Neural cell (in vitro differentiated cells): ENCODE data around the gene KCTD13. TPM values are rescaled to one million over a fixed set of nuclear protein-coding genes. Genes with fewer than 3 reads are reported as not detected.

Experiments used
- H2AFZ ChIP-seq: fragments of 200-600, 300-800 bp; sonication (generic), shearing (Covaris generic); 2 replicates; pipeline ENCODE4 v1.6.0; 2014; ENCODE audit warnings: low read depth, mild to moderate bottlenecking, antibody characterized with exemption, low read length, moderate library complexity
- H3F3A ChIP-seq: fragments of 200-600 bp; shearing (Covaris generic); 2 replicates; pipeline ENCODE4 v1.6.1; 2016; ENCODE audit warnings: mild to moderate bottlenecking, moderate library complexity, mixed read lengths, antibody characterized with exemption, low read length; ENCODE audit not compliant: insufficient read depth, poor library complexity, severe bottlenecking
- H3K27ac ChIP-seq: fragments of 200-600, 300-800 bp; sonication (generic), shearing (Covaris generic); 2 replicates; pipeline ENCODE4 v1.5.1; 2014; ENCODE audit warnings: mild to moderate bottlenecking, low read length, moderate library complexity
- H3K27me3 ChIP-seq: fragments of 300-800, 200-600 bp; sonication (generic), shearing (Covaris generic); 2 replicates; pipeline ENCODE4 v1.6.0; 2014; ENCODE audit warnings: mild to moderate bottlenecking, low read depth, low read length, moderate library complexity; ENCODE audit not compliant: insufficient read depth
- H3K36me3 ChIP-seq: fragments of 300-800, 200-600 bp; sonication (generic), shearing (Covaris generic); 2 replicates; pipeline ENCODE4 v1.5.1; 2014; ENCODE audit warnings: mild to moderate bottlenecking, antibody characterized with exemption, low read length, moderate library complexity; ENCODE audit not compliant: insufficient read depth
- H3K4me2 ChIP-seq: fragments of 300-800, 200-600 bp; sonication (generic), shearing (Covaris generic); 2 replicates; pipeline ENCODE4 v1.6.0; 2014; ENCODE audit warnings: mild to moderate bottlenecking, low read length
- H3K4me3 ChIP-seq: fragments of 300-800, 200-600 bp; sonication (generic), shearing (Covaris generic); 2 replicates; pipeline ENCODE4 v1.5.1; 2014; ENCODE audit warnings: mild to moderate bottlenecking, low read length, moderate library complexity
- H3K79me2 ChIP-seq: fragments of 200-600 bp; shearing (Covaris generic); replicated peaks from 2 replicates; pipeline ENCODE4 v1.6.0; 2014; ENCODE audit warnings: mild to moderate bottlenecking, low read length, moderate library complexity; ENCODE audit not compliant: insufficient read depth
- H3K9ac ChIP-seq: fragments of 300-800, 200-600 bp; sonication (generic), shearing (Covaris generic); 2 replicates; pipeline ENCODE4 v1.6.1; 2016; ENCODE audit warnings: mild to moderate bottlenecking, low read length, mixed read lengths
- H3K9me2 ChIP-seq: fragments of 200-600 bp; shearing (Covaris generic); 2 replicates; pipeline ENCODE4 v1.6.1; 2016; ENCODE audit warnings: mild to moderate bottlenecking, low read length, mixed read lengths; ENCODE audit not compliant: insufficient read depth
- H3K9me3 ChIP-seq: fragments of 200-600, 300-800 bp; sonication (generic), shearing (Covaris generic); 2 replicates; pipeline ENCODE4 v1.6.1; 2016; ENCODE audit warnings: mild to moderate bottlenecking, mixed run types, low read length, moderate library complexity, mixed read lengths
- H4K20me1 ChIP-seq: fragments of 200-600 bp; shearing (Covaris generic); 2 replicates; pipeline ENCODE4 v1.6.1; 2016; ENCODE audit warnings: mild to moderate bottlenecking, mixed run types; ENCODE audit not compliant: insufficient read depth
- CTCF ChIP-seq: fragments of 450-650 bp; IDR thresholded peaks from 2 replicates; pipeline ENCODE4 v1.5.1; 2014; ENCODE audit warnings: antibody characterized with exemption, mild to moderate bottlenecking, moderate library complexity; ENCODE audit not compliant: poor library complexity, severe bottlenecking
- EP300 ChIP-seq: fragments of 450-650 bp; conservative IDR thresholded peaks from 2 replicates; pipeline ENCODE4 v1.6.1; 2014; ENCODE audit warnings: antibody characterized with exemption, mild to moderate bottlenecking, moderate library complexity; ENCODE audit not compliant: poor library complexity, severe bottlenecking
- EZH2 ChIP-seq: fragments of 200-600, 300-800 bp; shearing (Covaris generic), sonication (generic); IDR thresholded peaks from 2 replicates; pipeline ENCODE4 v1.6.1; 2014; ENCODE audit warnings: antibody characterized with exemption, low read length, borderline replicate concordance, mild to moderate bottlenecking; ENCODE audit not compliant: insufficient read depth, poor library complexity, severe bottlenecking
- MXI1 ChIP-seq: fragments of 450-650 bp; conservative IDR thresholded peaks from 2 replicates; pipeline ENCODE4 v1.6.1; 2014; ENCODE audit warnings: antibody characterized with exemption, mild to moderate bottlenecking; ENCODE audit not compliant: poor library complexity, severe bottlenecking
- POLR2AphosphoS5 ChIP-seq: IDR thresholded peaks from 2 replicates; pipeline ENCODE4 v1.6.1; 2012
- RAD21 ChIP-seq: fragments of 450-650 bp; conservative IDR thresholded peaks from 2 replicates; pipeline ENCODE4 v1.6.1; 2014; ENCODE audit warnings: antibody characterized with exemption, mild to moderate bottlenecking, moderate library complexity
- REST ChIP-seq: IDR thresholded peaks from 2 replicates; pipeline ENCODE4 v1.6.1; 2012; ENCODE audit warnings: borderline replicate concordance
- SMC3 ChIP-seq: fragments of 450-650 bp; conservative IDR thresholded peaks from 2 replicates; pipeline ENCODE4 v1.6.1; 2014; ENCODE audit warnings: antibody characterized with exemption, mild to moderate bottlenecking, moderate library complexity; ENCODE audit not compliant: poor library complexity
- TAF1 ChIP-seq: IDR thresholded peaks from 2 replicates; pipeline ENCODE4 v1.6.1; 2012; ENCODE audit warnings: low read depth
- polyA minus RNA-seq: library from RNA; depleted of rRNA, polyadenylated mRNA; stranded (reverse); fragments of >200 nt; gene quantifications from 2 replicates; pipeline ENCODE4 v1.2.3, GENCODE V29; 2014
- polyA plus RNA-seq: library from polyadenylated mRNA; depleted of rRNA; stranded (reverse); fragments of >200 nt; gene quantifications from 2 replicates; pipeline ENCODE4 v1.2.3, GENCODE V29; 2014

KCTD13 gene
- polyA plus RNA-seq: 55.0 and 70.7 TPM in 2 replicates
- polyA minus RNA-seq: 27.5 and 34.4 TPM in 2 replicates

- H3K4me2 ChIP-seq: peak within 1 kb of the TSS; percentile 92
- no peaks in the 10 kb centered on the region for H3K27me3 ChIP-seq
- no peaks in the 10 kb centered on the region for H3K9me3 ChIP-seq
- peaks cover 9% of the 10 kb centered on the region for H3K79me2 ChIP-seq
- peak; percentile 78 for TF ChIP-seq TAF1
- TF ChIP-seq RAD21: peak; percentile 9
- no peak for TF ChIP-seq EP300
- TF ChIP-seq CTCF: no peak
- TF ChIP-seq REST: peak; percentile 81
- TF ChIP-seq POLR2AphosphoS5: peak; percentile 96
- TF ChIP-seq MXI1: peak; percentile 86
- TF ChIP-seq EZH2: no peak
- TF ChIP-seq SMC3: no peak
- no peaks in the 10 kb centered on the region for H4K20me1 ChIP-seq
- H3K27ac ChIP-seq: peak within 1 kb of the TSS; percentile 84
- no peaks in the 10 kb centered on the region for H3K36me3 ChIP-seq
- H2AFZ ChIP-seq: peak within 1 kb of the TSS; percentile 89
- H3F3A ChIP-seq: peaks cover 3% of the 10 kb centered on the region
- H3K4me3 ChIP-seq: peak within 1 kb of the TSS; percentile 94
- H3K9me2 ChIP-seq: no peaks in the 10 kb centered on the region
- peak within 1 kb of the TSS; percentile 82 for H3K9ac ChIP-seq
These were observed at the start of gene KCTD13 for GRCh38 chr16:29925781-29926710. Gene KCTD13 (minus strand): TSS chr16:29926226. CDS start chr16:29926033, 193 bp downstream.

GRCh38 chr16:29975134-29975538 lies 49.1 kb upstream of the KCTD13 start:
- Histone ChIP-seq H3F3A (no peaks in the 10 kb centered on the region), H3K27ac (peak overlapping the region; percentile 97), H3K36me3 (no peaks in the 10 kb centered on the region), H3K9ac (peak overlapping the region; percentile 98), H3K4me2 (peak overlapping the region; percentile 92), H3K9me2 (no peaks in the 10 kb centered on the region), H2AFZ (no peak overlapping the region), H4K20me1 (peaks cover 12% of the 10 kb centered on the region), H3K79me2 (peaks cover 41% of the 10 kb centered on the region), H3K9me3 (no peaks in the 10 kb centered on the region), H3K27me3 (no peaks in the 10 kb centered on the region), H3K4me3 (peak overlapping the region; percentile 99)
- TF ChIP-seq SMC3 (no peak), POLR2AphosphoS5 (no peak), REST (no peak), EZH2 (no peak), RAD21 (no peak), CTCF (no peak)
